Tibial artery (tissue), 4 donors: ENCODE measurements around the gene PATZ1.

ENCODE experiments used
- DNase-seq, 2 donors: peaks; one replicate each; pipeline ENCODE4 v3.0.0-alpha.2; 2019
- H3K27ac ChIP-seq, 2 donors: fragments of 200-600 bp; sonication (generic) in 1 of 2; 1 replicate in 1 of 2; 2 replicates in 1 of 2; pipeline ENCODE4 v1.5.1; 2018 to 2019; ENCODE audit warnings: mild to moderate bottlenecking in 1 of 2
- H3K27me3 ChIP-seq, 2 donors: fragments of 200-600 bp; sonication (generic) in 1 of 2; one replicate each; pipeline versions ENCODE4 v1.5.1 to v1.6.0; 2016 to 2019
- H3K36me3 ChIP-seq, 3 donors: fragments of 200-600 bp; sonication (generic) in 2 of 3; one replicate each; pipeline ENCODE4 v1.5.1; 2016 to 2019; ENCODE audit warnings: mild to moderate bottlenecking in 2 of 3
- H3K4me1 ChIP-seq, 4 donors: fragments of 200-600 bp; sonication (generic) in 2 of 4; 1 replicate in 3 of 4; 2 replicates in 1 of 4; pipeline ENCODE4 v1.5.1; 2016 to 2019
- H3K4me3 ChIP-seq, 2 donors: fragments of 200-600 bp; sonication (generic) in 1 of 2; 1 replicate in 1 of 2; 2 replicates in 1 of 2; pipeline ENCODE4 v1.5.1; 2018 to 2019; ENCODE audit warnings: mild to moderate bottlenecking in 2 of 2
- H3K9me3 ChIP-seq, 3 donors: fragments of 200-600 bp; sonication (generic) in 1 of 3; one replicate each; pipeline ENCODE4 v1.5.1; 2016 to 2019
- intact Hi-C: fragments of 100-400 bp; cut with DNase I; formaldehyde crosslinking; loops from one replicate; pipeline ENCODE4 v1.15.0; 2023; ENCODE audit warnings: low total_unique reads
- TF ChIP-seq, protein P1 (sequence below), 2 experiments: fragments of 200-600 bp in 1 of 2; fragments of 450-650 bp in 1 of 2; IDR thresholded peaks; one replicate each; pipeline ENCODE4 v1.5.1; 2017 to 2019; ENCODE audit warnings: antibody characterized with exemption in 2 of 2, mild to moderate bottlenecking in 1 of 2, moderate library complexity in 1 of 2

Gene PATZ1

DNA sequence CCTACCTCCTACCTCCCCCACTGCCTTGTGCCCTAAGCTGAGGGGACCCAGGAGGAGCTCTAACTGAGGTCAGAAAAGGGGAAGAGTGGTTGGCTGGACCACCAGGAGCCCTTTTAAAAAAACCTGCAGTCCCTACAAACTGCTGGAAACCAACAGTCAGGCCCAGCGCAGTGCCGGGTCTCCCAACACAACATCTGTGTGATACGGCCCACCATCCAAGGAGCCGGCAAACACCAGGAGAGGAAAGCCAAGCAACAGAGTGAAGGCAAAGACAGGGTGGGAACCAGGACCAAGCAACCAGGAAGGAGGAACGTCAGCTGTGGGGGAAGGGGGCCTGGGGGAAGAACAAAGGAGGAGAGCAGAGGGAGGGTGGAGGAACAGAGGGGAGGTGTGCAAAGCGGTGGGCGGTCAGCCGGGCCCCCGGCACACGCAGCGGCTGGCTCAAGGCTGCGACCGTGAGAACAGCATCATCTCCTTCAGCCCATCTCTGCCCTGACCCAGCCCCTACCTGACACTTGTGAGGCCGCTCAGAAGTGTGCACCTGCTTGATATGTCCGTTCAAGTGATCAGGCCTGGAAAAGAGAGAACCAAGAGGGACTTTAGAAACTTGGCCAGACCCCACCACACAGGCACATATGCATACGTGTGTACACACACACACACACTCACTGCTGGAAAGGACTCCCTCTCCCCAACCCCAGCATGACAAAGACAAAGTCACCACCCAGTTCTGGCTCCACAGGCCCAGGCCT is 3.6 kb downstream of the PATZ1 start:
- no peak for DNase-seq
- no peaks in the 10 kb centered on the region for H3K27me3 ChIP-seq
- TF ChIP-seq, protein P1, sequence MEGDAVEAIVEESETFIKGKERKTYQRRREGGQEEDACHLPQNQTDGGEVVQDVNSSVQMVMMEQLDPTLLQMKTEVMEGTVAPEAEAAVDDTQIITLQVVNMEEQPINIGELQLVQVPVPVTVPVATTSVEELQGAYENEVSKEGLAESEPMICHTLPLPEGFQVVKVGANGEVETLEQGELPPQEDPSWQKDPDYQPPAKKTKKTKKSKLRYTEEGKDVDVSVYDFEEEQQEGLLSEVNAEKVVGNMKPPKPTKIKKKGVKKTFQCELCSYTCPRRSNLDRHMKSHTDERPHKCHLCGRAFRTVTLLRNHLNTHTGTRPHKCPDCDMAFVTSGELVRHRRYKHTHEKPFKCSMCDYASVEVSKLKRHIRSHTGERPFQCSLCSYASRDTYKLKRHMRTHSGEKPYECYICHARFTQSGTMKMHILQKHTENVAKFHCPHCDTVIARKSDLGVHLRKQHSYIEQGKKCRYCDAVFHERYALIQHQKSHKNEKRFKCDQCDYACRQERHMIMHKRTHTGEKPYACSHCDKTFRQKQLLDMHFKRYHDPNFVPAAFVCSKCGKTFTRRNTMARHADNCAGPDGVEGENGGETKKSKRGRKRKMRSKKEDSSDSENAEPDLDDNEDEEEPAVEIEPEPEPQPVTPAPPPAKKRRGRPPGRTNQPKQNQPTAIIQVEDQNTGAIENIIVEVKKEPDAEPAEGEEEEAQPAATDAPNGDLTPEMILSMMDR (IDR thresholded peaks at IDR 0.05) = no peak
- H3K4me3 ChIP-seq = peak overlapping the region in 1 of 2 donors; percentile 24
- H3K27ac ChIP-seq = peak overlapping the region; percentile 69 to 81
- peaks cover 0 to 63% (median 31%) of the 10 kb centered on the region in 4 donors for H3K4me1 ChIP-seq
- H3K9me3 ChIP-seq = no peaks in the 10 kb centered on the region
- intact Hi-C loops = loop anchor here (10.0 kb wide), 1 partner anchor 48 kb away; the partner anchor contains the start of gene PIK3IP1
- peaks cover 17 to 55% (median 42%) of the 10 kb centered on the region in 3 donors for H3K36me3 ChIP-seq

DNA sequence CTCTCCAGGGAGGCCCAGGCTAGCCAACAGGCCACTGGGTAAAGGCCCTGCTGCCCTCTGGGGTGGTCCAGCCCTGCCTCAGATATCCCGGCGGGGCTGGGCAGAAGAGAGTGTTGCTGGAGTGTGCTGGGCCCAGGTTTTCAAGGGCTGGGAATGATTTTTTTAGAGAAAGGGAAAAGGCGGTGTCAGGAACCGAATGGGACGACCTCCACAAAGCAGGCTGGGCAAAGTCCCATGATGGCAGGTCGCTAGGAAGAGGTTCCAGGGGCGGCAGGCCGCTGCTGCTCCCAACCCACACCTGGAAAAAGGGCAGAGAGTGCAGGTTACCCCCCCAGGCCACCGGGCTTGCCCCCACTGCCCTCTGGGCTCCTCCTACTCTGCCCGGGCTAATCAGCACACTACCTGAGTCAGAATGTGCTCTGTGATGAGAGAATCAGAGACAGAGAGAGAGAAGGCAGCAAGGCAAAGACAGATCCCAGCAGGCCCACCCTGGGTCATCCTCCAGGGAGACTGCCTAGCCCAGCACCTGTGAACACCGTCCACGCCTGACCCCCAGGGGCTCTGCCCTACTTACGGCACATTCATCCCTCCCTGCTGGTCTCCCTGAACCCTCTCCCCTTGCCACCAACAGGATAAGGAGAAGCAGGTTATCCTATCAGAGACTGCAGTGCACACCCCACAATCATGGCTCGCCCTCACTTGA is 4.6 kb downstream of the PATZ1 start:
- Histone ChIP-seq H3K27me3 (no peaks in the 10 kb centered on the region), H3K27ac (no peak overlapping the region), H3K4me3 (no peak overlapping the region), H3K9me3 (no peaks in the 10 kb centered on the region), H3K36me3 (peaks cover 18 to 64% (median 50%) of the 10 kb centered on the region in 3 donors), H3K4me1 (peaks cover 0 to 62% (median 30%) of the 10 kb centered on the region in 4 donors)
- DNase-seq = no peak
- intact Hi-C loops = loop anchor here (10.0 kb wide), 1 partner anchor 47 kb away; the partner anchor contains the start of gene PIK3IP1
- TF ChIP-seq, protein P1 (IDR thresholded peaks at IDR 0.05) = no peak

DNA sequence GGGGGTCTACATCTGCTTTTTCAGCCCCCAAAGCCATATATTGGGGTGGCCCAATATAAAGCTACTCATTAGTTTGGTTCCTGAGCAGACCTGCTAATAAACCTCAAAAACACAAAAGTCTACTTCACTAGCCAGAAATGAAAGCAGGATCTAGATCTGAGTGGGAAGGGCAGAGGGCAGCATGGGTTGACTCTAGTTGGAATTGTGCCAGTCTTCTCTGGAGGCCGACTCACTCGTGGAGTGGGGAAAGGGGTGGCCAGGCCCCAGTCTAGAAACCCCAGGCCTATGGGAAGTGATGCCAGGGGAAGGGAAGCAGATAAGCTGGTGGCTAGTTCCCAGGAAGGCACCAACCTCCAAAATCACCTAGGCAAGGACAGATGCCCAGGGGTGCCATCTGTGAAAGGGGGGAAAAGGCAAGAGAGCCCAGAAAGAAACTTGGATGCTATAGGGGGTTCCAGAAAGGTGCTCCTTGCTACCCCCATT is 5.3 kb downstream of the PATZ1 start:
- H3K9me3 ChIP-seq = no peaks in the 10 kb centered on the region
- H3K27ac ChIP-seq = no peak overlapping the region
- TF ChIP-seq, protein P1 (IDR thresholded peaks at IDR 0.05) = no peak
- peaks cover 0 to 62% (median 30%) of the 10 kb centered on the region in 4 donors for H3K4me1 ChIP-seq
- H3K27me3 ChIP-seq = no peaks in the 10 kb centered on the region
- H3K4me3 ChIP-seq = no peak overlapping the region
- peaks cover 18 to 64% (median 51%) of the 10 kb centered on the region in 3 donors for H3K36me3 ChIP-seq
- DNase-seq = no peak
- intact Hi-C loops = loop anchor here (10.0 kb wide), 1 partner anchor 46 kb away; the partner anchor contains the start of gene PIK3IP1

DNA sequence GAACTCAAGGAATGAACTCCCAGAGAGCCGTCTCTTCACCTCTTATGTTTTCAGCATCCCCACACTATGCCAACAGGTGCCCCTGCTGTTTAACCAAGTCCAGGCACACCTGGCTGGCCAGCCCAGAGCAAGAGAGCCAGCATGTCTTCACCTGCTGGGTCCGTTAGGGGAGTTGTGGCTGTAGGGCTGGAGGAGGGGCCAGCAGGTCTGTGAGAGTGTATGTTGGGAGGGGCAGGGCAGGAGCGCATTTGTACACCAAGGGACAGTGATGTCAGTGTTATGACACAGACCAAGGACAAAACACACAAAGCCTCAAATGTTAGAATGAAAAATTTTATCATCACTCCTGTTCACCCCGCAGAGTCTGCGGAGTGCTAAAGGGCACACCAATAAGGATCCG is 5.8 kb downstream of the PATZ1 start:
- TF ChIP-seq, protein P1 (IDR thresholded peaks at IDR 0.05) = no peak
- no peaks in the 10 kb centered on the region for H3K9me3 ChIP-seq
- intact Hi-C loops = loop anchor here (10.0 kb wide), 1 partner anchor 46 kb away; the partner anchor contains the start of gene PIK3IP1
- no peak overlapping the region for H3K27ac ChIP-seq
- DNase-seq = no peak
- peaks cover 0 to 58% (median 27%) of the 10 kb centered on the region in 4 donors for H3K4me1 ChIP-seq
- H3K4me3 ChIP-seq = no peak overlapping the region
- H3K27me3 ChIP-seq = no peaks in the 10 kb centered on the region
- peaks cover 21 to 68% (median 56%) of the 10 kb centered on the region in 3 donors for H3K36me3 ChIP-seq

DNA sequence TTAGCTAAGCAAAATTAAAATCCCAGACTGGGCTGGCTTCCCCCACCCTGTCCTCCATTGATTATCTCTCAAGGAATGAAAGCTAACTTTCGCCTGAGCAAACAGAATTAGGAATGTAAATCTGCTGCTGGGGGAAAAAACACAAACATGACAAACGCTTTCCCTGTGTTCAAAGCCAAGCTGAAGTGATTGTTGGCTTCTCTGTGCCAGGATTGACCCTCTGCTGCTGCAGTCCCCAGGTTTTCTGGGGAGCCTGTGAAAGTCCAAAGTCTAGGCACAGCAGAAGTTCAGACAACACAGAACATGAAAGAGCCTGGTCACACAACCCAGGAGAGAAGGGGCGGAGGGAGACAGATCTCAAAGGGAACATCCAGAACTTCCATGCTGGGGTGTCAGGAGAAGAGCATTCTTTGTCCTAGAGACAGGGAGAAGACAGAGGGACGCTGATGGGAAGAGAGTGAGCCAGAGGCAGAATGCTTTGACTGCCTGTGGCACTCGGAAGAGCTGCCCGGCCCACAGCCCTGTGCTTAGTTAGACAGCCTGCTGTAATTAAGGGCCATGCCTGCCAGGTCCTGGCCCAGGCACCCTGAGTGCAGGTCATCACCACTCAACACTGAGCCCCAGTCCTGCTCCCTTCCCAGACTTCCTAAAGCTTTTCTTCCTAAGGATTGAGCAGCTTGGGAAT is 6.9 kb downstream of the PATZ1 start:
- peaks cover 0 to 55% (median 17%) of the 10 kb centered on the region in 4 donors for H3K4me1 ChIP-seq
- H3K4me3 ChIP-seq = no peak overlapping the region
- H3K36me3 ChIP-seq = peaks cover 31 to 75% (median 67%) of the 10 kb centered on the region in 3 donors
- H3K27ac ChIP-seq = no peak overlapping the region
- TF ChIP-seq, protein P1 (IDR thresholded peaks at IDR 0.05) = no peak
- no peaks in the 10 kb centered on the region for H3K9me3 ChIP-seq
- H3K27me3 ChIP-seq = no peaks in the 10 kb centered on the region
- intact Hi-C loops = no loop called here
- no peak for DNase-seq
